BLaER1 treated with 17β-estradiol and CSF1 and Interleukin-3, amounts not matched to agents 10 nM and 100 nM (cell line): Measurements from ENCODE around the gene B3GLCT.
"Not testable (repeated sequence)": the region's sequence is repeated elsewhere in the genome, so short reads cannot be mapped to it uniquely, and the experiment has no call there.

Experiments used
- H3K27ac ChIP-seq, 11 experiments: shearing (Covaris generic); formaldehyde crosslinking; 2 replicates each; pipeline ENCODE4 v1.8.1; 2022
- H3K27me3 ChIP-seq, 11 experiments: shearing (Covaris generic); formaldehyde crosslinking; 2 replicates each; pipeline ENCODE4 v1.8.1; 2022
- H3K36me3 ChIP-seq, 11 experiments: shearing (Covaris generic); formaldehyde crosslinking; 2 replicates each; pipeline ENCODE4 v1.8.1; 2022
- H3K4me1 ChIP-seq, 10 experiments: shearing (Covaris generic); formaldehyde crosslinking; 2 replicates each; pipeline ENCODE4 v1.8.1; 2022
- H3K4me2 ChIP-seq, 11 experiments: shearing (Covaris generic); formaldehyde crosslinking; 2 replicates each; pipeline ENCODE4 v1.8.1; 2022
- H3K4me3 ChIP-seq, 10 experiments: shearing (Covaris generic); formaldehyde crosslinking; 2 replicates each; pipeline ENCODE4 v1.8.1; 2022
- H3K9ac ChIP-seq, 11 experiments: shearing (Covaris generic); formaldehyde crosslinking; 2 replicates each; pipeline ENCODE4 v1.8.1; 2022
- H3K9me3 ChIP-seq, 11 experiments: shearing (Covaris generic); formaldehyde crosslinking; replicated peaks in 1 of 11; 2 replicates each; pipeline ENCODE4 v1.8.1; 2022
- H4K20me1 ChIP-seq, 11 experiments: shearing (Covaris generic); formaldehyde crosslinking; 2 replicates each; pipeline ENCODE4 v1.8.1; 2022
- Cebpa-rat ChIP-seq, 11 experiments: shearing (Covaris generic); IDR thresholded peaks; 2 replicates each; pipeline ENCODE4 v1.8.1; 2022

B3GLCT gene

DNA sequence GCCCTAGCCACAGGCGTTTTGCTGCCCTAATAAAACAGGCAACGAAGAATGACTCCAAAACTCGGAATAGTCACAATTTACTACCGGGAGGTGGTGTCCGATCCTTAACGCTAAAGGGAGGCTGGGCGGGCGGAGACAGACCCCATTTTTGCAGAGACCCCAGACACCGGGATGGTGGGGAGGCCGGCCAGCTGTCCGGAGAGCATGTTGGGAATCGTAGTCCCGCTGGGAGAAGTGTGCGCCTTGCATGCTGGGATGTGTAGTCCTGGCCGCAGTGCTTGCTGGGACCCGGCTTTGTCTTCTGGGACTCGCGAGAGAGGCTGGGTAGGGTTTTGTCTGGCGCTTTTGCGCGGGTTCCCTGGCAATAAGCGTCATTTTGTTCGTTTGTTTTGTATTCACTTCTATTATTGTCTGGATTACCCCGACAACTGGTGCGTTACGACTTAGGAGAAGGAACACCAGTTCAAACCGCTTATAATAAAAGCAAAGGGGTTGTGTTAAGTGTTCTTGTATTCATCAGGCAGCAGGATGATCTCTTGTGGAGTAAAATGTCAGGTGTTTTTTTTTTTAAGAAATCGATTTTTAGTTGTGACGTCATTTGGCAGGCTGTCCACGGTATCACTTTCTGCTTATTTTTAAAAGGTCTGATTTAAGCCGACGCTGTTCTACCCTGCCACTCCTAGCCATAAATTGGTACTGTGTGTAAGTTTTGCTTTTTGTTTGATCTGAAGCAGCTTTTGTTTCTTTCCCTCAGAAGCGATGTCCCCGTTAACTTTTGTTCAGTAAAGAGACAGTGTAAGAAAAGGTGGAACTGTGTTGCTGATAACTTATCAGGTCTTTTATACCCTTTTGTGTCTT lies 37.4 kb upstream of the B3GLCT start:
- Histone ChIP-seq H4K20me1 (peaks cover 27 to 42% (median 34%) of the 10 kb centered on the region in 11 experiments; a peak in 21 of 22 replicates), H3K4me2 (peak overlapping the region; percentile 64 to 93 (median 78)), H3K36me3 (peaks cover 11 to 22% (median 21%) of the 10 kb centered on the region in 11 experiments; a peak in 19 of 22 replicates), H3K9me3 (no peaks in the 10 kb centered on the region), H3K9ac (peak overlapping the region; percentile 78 to 94 (median 87)), H3K4me3 (peak overlapping the region; percentile 83 to 98 (median 96)), H3K27ac (peak overlapping the region; percentile 66 to 87 (median 83)), H3K27me3 (no peaks in the 10 kb centered on the region), H3K4me1 (peaks cover 17 to 42% (median 31%) of the 10 kb centered on the region in 10 experiments)
- no peak for TF ChIP-seq Cebpa-rat (IDR thresholded peaks at IDR 0.05)

DNA sequence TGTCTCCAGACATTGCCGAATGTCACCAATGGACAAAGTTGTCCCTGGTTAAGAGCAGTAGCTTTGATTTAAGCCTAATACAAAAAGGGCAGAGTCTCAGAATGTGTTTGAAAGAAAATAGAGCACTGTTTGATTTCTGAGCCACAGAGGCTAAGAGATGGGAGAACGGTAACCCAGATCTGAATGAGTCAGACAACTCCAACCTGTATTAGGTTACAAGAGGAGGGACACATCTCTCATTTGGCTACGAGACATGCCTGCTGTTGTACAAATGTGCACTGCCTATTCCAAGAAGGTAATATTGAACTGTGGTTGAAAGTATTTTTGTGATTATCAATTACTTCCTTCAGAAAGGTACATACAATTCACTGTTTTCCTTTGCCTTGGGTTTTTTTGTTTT lies 33.2 kb upstream of the B3GLCT start:
- Histone ChIP-seq H3K4me1 (peaks cover 6 to 19% (median 9%) of the 10 kb centered on the region in 10 experiments; a peak in 16 of 20 replicates), H3K4me2 (no peak overlapping the region), H4K20me1 (no peaks in the 10 kb centered on the region; a peak in 3 of 22 replicates), H3K27me3 (no peaks in the 10 kb centered on the region), H3K4me3 (no peak overlapping the region), H3K9ac (no peak overlapping the region), H3K36me3 (no peaks in the 10 kb centered on the region), H3K9me3 (no peaks in the 10 kb centered on the region), H3K27ac (no peak overlapping the region)
- TF ChIP-seq Cebpa-rat (IDR thresholded peaks at IDR 0.05), result no peak

DNA sequence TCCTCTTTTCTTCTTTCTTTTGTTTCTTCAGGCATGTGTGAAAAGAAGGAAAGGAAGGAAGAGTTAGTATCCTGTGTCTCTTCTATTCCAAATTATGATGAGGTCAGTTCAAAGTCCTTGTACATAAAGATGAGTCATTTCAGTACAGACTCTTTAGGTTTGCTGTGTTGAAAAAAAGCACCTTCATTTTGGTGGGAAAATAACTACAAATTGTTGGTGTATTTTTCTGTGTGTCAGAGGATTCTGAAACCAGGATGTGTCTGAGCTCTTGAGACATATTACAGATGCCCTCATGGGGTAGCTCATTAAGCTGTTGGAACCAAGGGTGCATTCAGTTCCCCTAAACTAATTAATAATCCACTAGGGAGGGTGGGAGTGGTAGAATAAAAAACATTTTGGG lies 32.3 kb upstream of the B3GLCT start:
- no peak for TF ChIP-seq Cebpa-rat (IDR thresholded peaks at IDR 0.05)
- Histone ChIP-seq H4K20me1 (no peaks in the 10 kb centered on the region), H3K4me2 (0 out of 22 replicates have a peak overlapping the region, but pooled peaks of 1 of the 11 experiments have one; percentile 4), H3K27ac (no peak overlapping the region), H3K9me3 (no peaks in the 10 kb centered on the region), H3K27me3 (no peaks in the 10 kb centered on the region), H3K4me1 (peaks cover 6 to 19% (median 9%) of the 10 kb centered on the region in 10 experiments; a peak in 16 of 20 replicates), H3K36me3 (no peaks in the 10 kb centered on the region), H3K9ac (no peak overlapping the region), H3K4me3 (no peak overlapping the region)

DNA sequence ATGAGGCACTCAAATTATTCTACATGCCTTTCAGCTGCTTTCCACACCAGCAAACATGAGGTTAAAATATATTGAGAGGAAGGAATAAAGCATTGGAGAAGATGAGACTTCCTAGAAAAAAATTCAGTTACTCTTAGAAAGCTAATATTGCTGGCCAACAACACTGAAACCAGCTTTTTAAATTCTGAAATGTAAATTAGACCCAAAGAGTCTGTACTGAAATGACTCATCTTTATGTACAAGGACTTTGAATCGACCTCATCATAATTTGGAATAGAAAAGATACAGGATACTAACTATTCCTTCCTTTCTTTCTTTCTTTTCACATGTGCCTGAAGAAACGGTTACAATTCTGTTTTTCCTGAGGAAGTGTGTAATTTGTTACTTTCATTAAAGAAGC lies 31.6 kb upstream of the B3GLCT start:
- no peaks in the 10 kb centered on the region for H3K27me3 ChIP-seq
- H3K36me3 ChIP-seq, result no peaks in the 10 kb centered on the region
- no peak overlapping the region for H3K27ac ChIP-seq
- H3K4me1 ChIP-seq, result peaks cover under 1 to 15% (median 3%) of the 10 kb centered on the region in 10 experiments; a peak in 15 of 20 replicates
- H4K20me1 ChIP-seq, result no peaks in the 10 kb centered on the region
- TF ChIP-seq Cebpa-rat (IDR thresholded peaks at IDR 0.05), result no peak
- H3K9me3 ChIP-seq, result no peaks in the 10 kb centered on the region
- no peak overlapping the region for H3K9ac ChIP-seq
- H3K4me2 ChIP-seq, result no peak overlapping the region
- H3K4me3 ChIP-seq, result no peak overlapping the region

DNA sequence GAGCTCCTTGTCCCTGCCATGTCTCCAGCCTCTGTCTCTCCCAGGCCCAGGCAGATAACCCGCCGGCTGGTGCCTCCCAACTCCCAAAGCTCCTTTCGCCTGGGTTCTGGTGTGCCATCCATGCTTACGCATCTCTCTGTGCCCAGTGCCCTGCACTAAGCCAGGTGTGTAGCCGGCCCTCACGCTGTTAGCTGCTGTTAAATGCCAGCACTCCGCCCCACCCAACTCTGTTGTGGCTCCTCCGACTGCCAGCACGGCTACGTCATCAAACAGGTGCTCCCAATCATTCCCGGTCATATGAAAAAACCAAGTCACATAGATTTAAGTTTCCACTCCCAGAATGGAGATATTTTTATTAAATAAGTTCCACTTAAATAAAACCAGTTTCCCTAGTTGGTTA lies 31.0 kb upstream of the B3GLCT start:
- no peaks in the 10 kb centered on the region for H3K27me3 ChIP-seq
- TF ChIP-seq Cebpa-rat (IDR thresholded peaks at IDR 0.05), result no peak

DNA sequence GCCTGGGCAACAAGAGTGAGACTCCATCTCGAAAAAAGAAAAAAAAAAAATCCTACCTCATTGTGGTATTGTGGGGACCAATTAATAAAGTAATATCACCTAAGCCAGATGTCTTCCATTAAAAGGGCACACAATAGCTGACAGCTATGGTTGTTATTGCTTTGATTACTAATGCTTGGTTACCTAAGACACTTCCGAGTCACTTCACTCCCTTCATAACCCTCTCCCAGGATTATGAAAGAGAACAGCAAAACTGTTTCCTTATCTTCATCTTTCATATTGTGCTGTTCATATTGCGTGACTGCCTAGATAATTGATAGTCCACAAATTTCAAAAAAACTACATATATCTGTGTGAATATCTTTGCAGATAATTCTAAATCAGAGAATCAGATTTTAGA lies 27.8 kb upstream of the B3GLCT start:
- H3K4me3 ChIP-seq, result no peak overlapping the region
- H3K9me3 ChIP-seq, result no peaks in the 10 kb centered on the region
- no peak overlapping the region for H3K9ac ChIP-seq
- no peak overlapping the region for H3K27ac ChIP-seq
- no peaks in the 10 kb centered on the region for H4K20me1 ChIP-seq
- no peak for TF ChIP-seq Cebpa-rat (IDR thresholded peaks at IDR 0.05)
- peaks cover 0 to 12% (median 0%) of the 10 kb centered on the region in 10 experiments; a peak in 4 of 20 replicates for H3K4me1 ChIP-seq
- no peaks in the 10 kb centered on the region for H3K27me3 ChIP-seq
- H3K36me3 ChIP-seq, result no peaks in the 10 kb centered on the region
- no peak overlapping the region for H3K4me2 ChIP-seq

More for the DNA sequence above, 31.0 kb upstream of the B3GLCT start:
- Histone ChIP-seq H3K4me1 (peaks cover 0 to 14% (median 0%) of the 10 kb centered on the region in 10 experiments; a peak in 4 of 20 replicates), H3K4me3 (no peak overlapping the region), H4K20me1 (no peaks in the 10 kb centered on the region), H3K27ac (no peak overlapping the region), H3K9ac (no peak overlapping the region), H3K4me2 (no peak overlapping the region), H3K36me3 (no peaks in the 10 kb centered on the region), H3K9me3 (no peaks in the 10 kb centered on the region)

DNA sequence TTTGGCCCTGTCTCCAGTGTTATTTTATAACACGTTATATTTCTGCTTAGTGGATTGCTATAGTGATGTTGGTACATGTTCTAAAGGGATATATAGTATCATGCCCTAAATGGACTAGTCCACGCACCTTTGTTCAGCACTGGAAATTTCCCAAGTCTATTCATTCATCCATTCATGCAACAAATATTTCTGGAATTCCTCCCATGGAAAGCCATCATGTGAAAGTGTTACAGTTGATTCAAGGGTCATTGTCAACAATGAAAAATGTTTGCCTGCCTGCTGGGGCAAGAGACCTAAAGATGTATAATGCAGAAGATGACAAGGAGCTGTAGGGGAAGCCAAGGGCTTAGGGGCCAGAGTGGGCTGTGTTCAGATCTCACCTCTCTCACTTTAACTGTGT lies 27.2 kb upstream of the B3GLCT start:
- Histone ChIP-seq H4K20me1 (no peaks in the 10 kb centered on the region), H3K4me1 (peaks cover 0 to 7% (median 0%) of the 10 kb centered on the region in 10 experiments; a peak in 4 of 20 replicates), H3K9me3 (peaks cover 0 to 5% (median 3%) of the 10 kb centered on the region in 11 experiments; a peak in 7 of 22 replicates), H3K27me3 (no peaks in the 10 kb centered on the region), H3K4me3 (no peak overlapping the region), H3K4me2 (no peak overlapping the region), H3K36me3 (no peaks in the 10 kb centered on the region), H3K9ac (no peak overlapping the region), H3K27ac (no peak overlapping the region)
- no peak for TF ChIP-seq Cebpa-rat (IDR thresholded peaks at IDR 0.05)

DNA sequence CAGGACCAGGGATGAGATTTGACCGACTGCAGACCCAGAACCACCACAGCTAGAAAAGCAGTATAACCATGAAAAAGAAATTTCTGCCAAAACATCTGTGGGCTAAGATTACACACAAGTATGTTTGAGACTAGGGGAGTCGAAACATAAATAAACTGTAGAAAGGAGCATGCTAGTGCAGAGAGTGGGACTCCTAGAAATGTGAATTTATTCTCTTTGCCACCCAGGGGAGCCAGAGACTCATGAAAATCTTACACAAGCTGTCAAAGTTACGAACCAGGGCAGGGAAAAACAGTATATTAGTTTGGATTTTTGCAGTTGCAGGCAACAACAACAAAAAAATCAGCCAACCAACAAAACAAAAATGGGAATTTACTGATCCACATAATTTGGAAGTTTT lies 25.8 kb upstream of the B3GLCT start:
- Histone ChIP-seq H3K27ac (no peak overlapping the region), H4K20me1 (no peaks in the 10 kb centered on the region), H3K4me1 (peaks cover 0 to under 1% (median 0%) of the 10 kb centered on the region in 10 experiments; a peak in 1 of 20 replicates), H3K4me3 (no peak overlapping the region), H3K9ac (no peak overlapping the region), H3K27me3 (no peaks in the 10 kb centered on the region), H3K9me3 (peaks cover 0 to 14% (median 11%) of the 10 kb centered on the region in 11 experiments; a peak in 12 of 22 replicates), H3K4me2 (no peak overlapping the region), H3K36me3 (no peaks in the 10 kb centered on the region)
- TF ChIP-seq Cebpa-rat (IDR thresholded peaks at IDR 0.05), result no peak

DNA sequence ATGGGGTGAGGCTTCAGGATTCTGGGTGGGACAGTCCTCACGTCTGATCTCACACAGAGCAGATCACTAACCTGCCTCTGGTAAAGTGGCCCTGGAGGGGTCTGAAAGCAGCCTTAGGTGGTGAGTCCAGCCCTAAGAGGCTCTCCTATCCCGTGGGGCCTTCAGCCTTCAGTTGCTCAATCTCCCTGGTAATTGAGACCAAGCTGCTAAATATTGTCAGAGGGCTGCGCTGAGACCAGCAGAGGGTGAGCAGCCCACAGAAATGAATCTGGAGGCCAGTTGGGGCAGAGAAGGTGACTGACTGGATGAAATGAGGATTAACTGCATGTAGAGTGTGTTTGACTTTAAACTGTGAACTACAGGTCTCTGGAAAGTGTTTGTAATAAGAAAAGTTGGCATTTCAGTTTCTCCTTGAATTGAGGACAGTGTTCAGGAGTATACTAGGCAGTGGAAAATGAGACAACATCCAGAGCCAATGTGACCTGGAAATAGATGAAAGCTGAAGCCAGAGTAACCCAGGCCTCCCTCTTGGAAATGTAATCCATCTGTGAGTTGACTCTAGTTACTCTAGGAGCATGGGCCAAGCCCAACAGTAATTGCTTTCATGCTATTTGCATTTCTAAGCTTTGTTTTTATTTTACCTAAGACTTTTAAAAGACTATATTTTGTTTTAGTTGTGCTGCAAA lies 23.8 kb upstream of the B3GLCT start:
- Histone ChIP-seq H3K4me2 (no peak overlapping the region), H3K36me3 (no peaks in the 10 kb centered on the region), H3K27me3 (no peaks in the 10 kb centered on the region), H3K4me1 (peaks cover 7 to 13% (median 9%) of the 10 kb centered on the region in 10 experiments; a peak in 18 of 20 replicates), H3K9ac (no peak overlapping the region), H3K9me3 (peaks cover 0 to 14% (median 11%) of the 10 kb centered on the region in 11 experiments; a peak in 12 of 22 replicates), H3K4me3 (no peak overlapping the region), H3K27ac (no peak overlapping the region), H4K20me1 (no peaks in the 10 kb centered on the region)
- TF ChIP-seq Cebpa-rat (IDR thresholded peaks at IDR 0.05), result no peak

DNA sequence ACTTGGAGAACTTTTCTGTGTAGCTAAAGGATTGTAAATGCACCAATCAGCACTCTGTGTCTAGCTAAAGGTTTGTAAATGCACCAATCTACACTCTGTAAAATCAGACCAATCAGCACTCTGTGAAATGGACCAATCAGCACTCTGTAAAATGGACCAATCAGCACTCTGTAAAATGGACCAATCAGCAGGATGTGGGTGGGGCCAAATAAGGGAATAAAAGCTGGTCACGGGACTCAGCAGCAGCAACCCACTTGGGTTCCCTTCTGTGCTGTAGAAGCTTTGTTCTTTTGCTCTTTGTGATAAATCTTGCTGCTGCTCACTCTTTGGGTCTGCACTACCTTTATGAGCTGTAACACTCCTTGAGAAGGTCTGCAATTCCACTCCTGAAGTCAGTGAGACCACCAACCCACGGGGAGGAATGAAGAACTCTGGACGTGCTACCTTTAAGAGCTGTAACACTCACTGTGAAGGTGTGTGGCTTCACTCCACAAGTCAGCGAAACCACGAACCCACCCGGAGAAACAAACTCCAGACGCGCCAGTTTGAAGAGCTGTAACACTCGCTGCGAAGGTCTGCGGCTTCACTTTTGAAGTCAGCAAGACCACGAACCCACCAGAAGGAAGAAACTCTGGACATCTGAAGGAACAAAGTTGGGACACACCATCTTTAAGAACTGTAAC lies 21.8 kb upstream of the B3GLCT start:
- H3K4me1 ChIP-seq, result peaks cover 7 to 13% (median 9%) of the 10 kb centered on the region in 10 experiments; a peak in 18 of 20 replicates
- H3K4me3 ChIP-seq, H3K9ac ChIP-seq, H3K27me3 ChIP-seq, H3K36me3 ChIP-seq, H3K4me2 ChIP-seq, H4K20me1 ChIP-seq, H3K27ac ChIP-seq: not testable (repeated sequence)
- peaks cover 0 to 14% (median 11%) of the 10 kb centered on the region in 11 experiments; a peak in 12 of 22 replicates for H3K9me3 ChIP-seq
